HepG2 (cell line): ENCODE measurements around the gene FBXO5. TPM values are rescaled to one million over a fixed set of nuclear protein-coding genes. Genes with fewer than 3 reads are reported as not detected.

Experiments
- CBX1 ChIP-seq: IDR thresholded peaks from one replicate; pipeline ENCODE4 v1.6.1; 2016; ENCODE audit warnings: antibody characterized with exemption, low read depth
- FOXP4 ChIP-seq: sonication (generic); formaldehyde crosslinking; IDR thresholded peaks from 2 replicates; pipeline ENCODE4 v1.4.0; 2020; ENCODE audit warnings: missing genetic modification reagents
- KDM3A ChIP-seq: IDR thresholded peaks from 2 replicates; pipeline ENCODE4 v1.6.1; 2018; ENCODE audit warnings: low read depth, missing compliant biosample characterization
- KLF11 ChIP-seq: IDR thresholded peaks from 2 replicates; pipeline ENCODE4 v1.6.1; 2016; ENCODE audit warnings: missing compliant biosample characterization
- MBNL3 ChIP-seq: fragments of 250-450 bp; sonication (Bioruptor Pico); conservative IDR thresholded peaks from 2 replicates; pipeline ENCODE4 v1.8.0; 2022; ENCODE audit warnings: mild to moderate bottlenecking, inconsistent platforms
- MLX ChIP-seq: IDR thresholded peaks from 2 replicates; pipeline ENCODE4 v1.6.1; 2016
- ZBTB40 ChIP-seq, 2 experiments: fragments of 450-650 bp in 1 of 2; sonication (generic) in 1 of 2; formaldehyde crosslinking in 1 of 2; IDR thresholded peaks; 2 replicates each; pipeline versions ENCODE4 v1.6.1 to v1.8.0; 2016 to 2022; ENCODE audit warnings: antibody characterized with exemption in 1 of 2, mild to moderate bottlenecking in 1 of 2, missing genetic modification reagents in 1 of 2
- ZFP41 ChIP-seq: sonication (generic); formaldehyde crosslinking; IDR thresholded peaks from 2 replicates; pipeline ENCODE4 v1.4.0; 2020; ENCODE audit warnings: mild to moderate bottlenecking, missing genetic modification reagents, borderline replicate concordance
- ZNF180 ChIP-seq: sonication (generic); formaldehyde crosslinking; IDR thresholded peaks from 2 replicates; pipeline ENCODE4 v1.4.0; 2020; ENCODE audit warnings: low read depth, missing genetic modification reagents, borderline replicate concordance
- ZNF430 ChIP-seq: sonication (generic); formaldehyde crosslinking; IDR thresholded peaks from 2 replicates; pipeline ENCODE4 v1.9.0; 2021; ENCODE audit warnings: mild to moderate bottlenecking, missing genetic modification reagents
- ZNF547 ChIP-seq: sonication (generic); formaldehyde crosslinking; IDR thresholded peaks from 2 replicates; pipeline ENCODE4 v1.5.1; 2020; ENCODE audit warnings: mild to moderate bottlenecking, missing genetic modification reagents
- ZNF550 ChIP-seq: sonication (generic); formaldehyde crosslinking; IDR thresholded peaks from 2 replicates; pipeline ENCODE4 v1.4.0; 2020; ENCODE audit warnings: mild to moderate bottlenecking, missing genetic modification reagents, borderline replicate concordance
- ZNF563 ChIP-seq: sonication (generic); formaldehyde crosslinking; IDR thresholded peaks from 2 replicates; pipeline ENCODE4 v1.8.0; 2022; ENCODE audit warnings: mild to moderate bottlenecking, moderate library complexity, missing genetic modification reagents
- ZNF572 ChIP-seq: sonication (generic); formaldehyde crosslinking; IDR thresholded peaks from 2 replicates; pipeline ENCODE4 v1.5.1; 2020; ENCODE audit warnings: mild to moderate bottlenecking, missing genetic modification reagents
- ZNF740 ChIP-seq: sonication (generic); formaldehyde crosslinking; IDR thresholded peaks from 2 replicates; pipeline ENCODE4 v1.4.0; 2020; ENCODE audit warnings: missing genetic modification reagents
- ZNF781 ChIP-seq: sonication (generic); formaldehyde crosslinking; IDR thresholded peaks from 2 replicates; pipeline ENCODE4 v1.5.1; 2020; ENCODE audit warnings: borderline replicate concordance, mild to moderate bottlenecking, missing genetic modification reagents; ENCODE audit errors: not compliant biosample characterization
- polyA plus RNA-seq, 8 experiments: library from polyadenylated mRNA; depleted of rRNA in 3 of 8; stranded (reverse) in 7 of 8; unstranded in 1 of 8; fragments of >200 nt; fragmentation: Illumina TruSeq in 4 of 8; extraction: Trizol in 4 of 8; gene quantifications; 2 replicates each; pipeline versions ENCODE4 v1.2.1 to v1.2.3, GENCODE V29; 2011 to 2016; ENCODE audit warnings: low read depth in 4 of 8, missing spikeins in 1 of 8, mixed read lengths in 1 of 8; ENCODE audit not compliant: insufficient read depth in 1 of 8
- total RNA-seq, 5 experiments: library from RNA; depleted of rRNA; stranded (reverse); fragments of >200 nt; fragmentation: Illumina TruSeq; extraction: Trizol; gene quantifications; 2 replicates each; pipeline ENCODE4 v1.2.3, GENCODE V29; 2016; ENCODE audit warnings: low read depth in 1 of 5

Gene FBXO5
- total and polyA plus RNA-seq, 2 of the 13 experiments (the other 11 are each of a cell fraction or from before 2014, with no cell fraction given): 15.8 to 41.5 TPM

- TF ChIP-seq ZBTB40 (IDR thresholded peaks at IDR 0.05) (no peak), ZBTB40 (CRISPR knock-in tag; IDR thresholded peaks at IDR 0.05) (peak; percentile 8; the same call in 1 of the 2 replicates), KDM3A (no peak), MLX (no peak), ZNF563 (CRISPR knock-in tag) (no peak; the same call in 1 of the 2 replicates), ZNF547 (peak; percentile 17; the same call in 1 of the 2 replicates), ZFP41 (CRISPR knock-in tag) (0 out of 2 replicates have a peak, but pooled peaks have one; percentile 36), KLF11 (peak; percentile 37), ZNF572 (CRISPR knock-in tag) (peak; percentile 79; the same call in 1 of the 2 replicates), FOXP4 (CRISPR knock-in tag) (0 out of 2 replicates have a peak, but pooled peaks have one; percentile 0), MBNL3 (CRISPR knock-in tag) (no peak), ZNF740 (no peak), ZNF180 (CRISPR knock-in tag) (no peak), ZNF781 (CRISPR knock-in tag) (no peak), CBX1 (no peak), ZNF430 (CRISPR knock-in tag) (peak; percentile 12; the same call in 1 of the 2 replicates), ZNF550 (CRISPR knock-in tag) (peak; percentile 86; the same call in 1 of the 2 replicates)
Observed at GRCh38 chr6:152983637-152984512, 1.0 kb upstream of the FBXO5 start (continued).
